HepG2 (cell line): ENCODE measurements around the gene SIVA1. TPM values are rescaled to one million over a fixed set of nuclear protein-coding genes. Genes with fewer than 3 reads are reported as not detected.

Experiments used
- CREBL2 ChIP-seq: sonication (generic); formaldehyde crosslinking; IDR thresholded peaks from 2 replicates; pipeline ENCODE4 v1.8.1; 2023; ENCODE audit warnings: missing genetic modification reagents, mild to moderate bottlenecking, borderline replicate concordance
- ERF ChIP-seq: IDR thresholded peaks from 2 replicates; pipeline ENCODE4 v1.6.1; 2018; ENCODE audit warnings: missing biosample characterization, missing genetic modification reagents
- FOXK2 ChIP-seq: fragments of 450-650 bp; IDR thresholded peaks from 2 replicates; pipeline ENCODE4 v1.6.1; 2016
- FOXO1 ChIP-seq: sonication (generic); formaldehyde crosslinking; IDR thresholded peaks from 2 replicates; pipeline ENCODE4 v1.4.0; 2020; ENCODE audit warnings: missing genetic modification reagents
- GABPB1 ChIP-seq: IDR thresholded peaks from 2 replicates; pipeline ENCODE4 v1.6.1; 2016; ENCODE audit warnings: mild to moderate bottlenecking, missing genetic modification reagents, moderate library complexity, missing compliant biosample characterization
- GLI4 ChIP-seq: sonication (generic); formaldehyde crosslinking; IDR thresholded peaks from 2 replicates; pipeline ENCODE4 v1.5.1; 2020; ENCODE audit warnings: missing genetic modification reagents, mild to moderate bottlenecking, moderate library complexity, borderline replicate concordance
- HDAC1 ChIP-seq: sonication (generic); formaldehyde crosslinking; IDR thresholded peaks from 2 replicates; pipeline ENCODE4 v1.5.1; 2020; ENCODE audit warnings: mild to moderate bottlenecking, missing genetic modification reagents
- HNF4A ChIP-seq: sonication (generic); formaldehyde crosslinking; IDR thresholded peaks from 2 replicates; pipeline ENCODE4 v1.4.0; 2020; ENCODE audit warnings: missing genetic modification reagents
- POLR2AphosphoS2 ChIP-seq: IDR thresholded peaks from 2 replicates; pipeline ENCODE4 v1.6.1; 2011; ENCODE audit warnings: low read depth, low read length, improper control_type of control experiment
- PRPF4 ChIP-seq: fragments of 200-400 bp; formaldehyde crosslinking; IDR thresholded peaks from 2 replicates; pipeline ENCODE4 v1.6.1; 2016; ENCODE audit warnings: low read length, low read depth; ENCODE audit not compliant: poor library complexity, severe bottlenecking
- SMAD3 ChIP-seq: sonication (generic); formaldehyde crosslinking; IDR thresholded peaks from 2 replicates; pipeline ENCODE4 v1.4.0; 2020; ENCODE audit warnings: missing genetic modification reagents
- TAF15 ChIP-seq: fragments of 200-400 bp; formaldehyde crosslinking; IDR thresholded peaks from one replicate; pipeline ENCODE4 v1.6.1; 2018; ENCODE audit warnings: mild to moderate bottlenecking, low read depth, low read length; ENCODE audit not compliant: poor library complexity, severe bottlenecking
- ZC3H4 ChIP-seq: sonication (generic); formaldehyde crosslinking; IDR thresholded peaks from 2 replicates; pipeline ENCODE4 v1.4.0; 2020; ENCODE audit warnings: missing genetic modification reagents, borderline replicate concordance
- ZNF256 ChIP-seq: sonication (generic); formaldehyde crosslinking; conservative IDR thresholded peaks from 2 replicates; pipeline ENCODE4 v1.4.0; 2020; ENCODE audit warnings: missing genetic modification reagents
- ZNF280B ChIP-seq: sonication (generic); formaldehyde crosslinking; IDR thresholded peaks from 2 replicates; pipeline ENCODE4 v1.5.0; 2020; ENCODE audit warnings: missing genetic modification reagents, mild to moderate bottlenecking, borderline replicate concordance
- ZNF569 ChIP-seq: sonication (generic); formaldehyde crosslinking; IDR thresholded peaks from 2 replicates; pipeline ENCODE4 v1.5.0; 2020; ENCODE audit warnings: mild to moderate bottlenecking, missing genetic modification reagents, moderate library complexity, borderline replicate concordance
- ZNF615 ChIP-seq: sonication (generic); formaldehyde crosslinking; IDR thresholded peaks from 2 replicates; pipeline ENCODE4 v1.5.0; 2020; ENCODE audit warnings: mild to moderate bottlenecking, missing genetic modification reagents, borderline replicate concordance
- ZNF841 ChIP-seq: sonication (generic); formaldehyde crosslinking; IDR thresholded peaks from 2 replicates; pipeline ENCODE4 v1.8.1; 2023; ENCODE audit warnings: missing genetic modification reagents, borderline replicate concordance
- polyA plus RNA-seq, 8 experiments: library from polyadenylated mRNA; depleted of rRNA in 3 of 8; stranded (reverse) in 7 of 8; unstranded in 1 of 8; fragments of >200 nt; fragmentation: Illumina TruSeq in 4 of 8; extraction: Trizol in 4 of 8; gene quantifications; 2 replicates each; pipeline versions ENCODE4 v1.2.1 to v1.2.3, GENCODE V29; 2011 to 2016; ENCODE audit warnings: low read depth in 4 of 8, missing spikeins in 1 of 8, mixed read lengths in 1 of 8; ENCODE audit not compliant: insufficient read depth in 1 of 8
- total RNA-seq, 5 experiments: library from RNA; depleted of rRNA; stranded (reverse); fragments of >200 nt; fragmentation: Illumina TruSeq; extraction: Trizol; gene quantifications; 2 replicates each; pipeline ENCODE4 v1.2.3, GENCODE V29; 2016; ENCODE audit warnings: low read depth in 1 of 5
- TF ChIP-seq, protein P1 (sequence below): sonication (generic); formaldehyde crosslinking; IDR thresholded peaks from 2 replicates; pipeline ENCODE4 v1.8.1; 2023; ENCODE audit warnings: mild to moderate bottlenecking, missing genetic modification reagents, borderline replicate concordance
- TF ChIP-seq, protein P2 (sequence below): fragments of 450-650 bp; IDR thresholded peaks from 2 replicates; pipeline ENCODE4 v1.6.1; 2017; ENCODE audit warnings: mild to moderate bottlenecking
- TF ChIP-seq, protein P3 (sequence below): sonication (generic); formaldehyde crosslinking; IDR thresholded peaks from 2 replicates; pipeline ENCODE4 v1.4.0; 2020; ENCODE audit warnings: missing genetic modification reagents, borderline replicate concordance

The SIVA1 gene
- total and polyA plus RNA-seq, 2 of the 13 experiments (the other 11 are each of a cell fraction or from before 2014, with no cell fraction given), result 123 to 186 TPM

DNA sequence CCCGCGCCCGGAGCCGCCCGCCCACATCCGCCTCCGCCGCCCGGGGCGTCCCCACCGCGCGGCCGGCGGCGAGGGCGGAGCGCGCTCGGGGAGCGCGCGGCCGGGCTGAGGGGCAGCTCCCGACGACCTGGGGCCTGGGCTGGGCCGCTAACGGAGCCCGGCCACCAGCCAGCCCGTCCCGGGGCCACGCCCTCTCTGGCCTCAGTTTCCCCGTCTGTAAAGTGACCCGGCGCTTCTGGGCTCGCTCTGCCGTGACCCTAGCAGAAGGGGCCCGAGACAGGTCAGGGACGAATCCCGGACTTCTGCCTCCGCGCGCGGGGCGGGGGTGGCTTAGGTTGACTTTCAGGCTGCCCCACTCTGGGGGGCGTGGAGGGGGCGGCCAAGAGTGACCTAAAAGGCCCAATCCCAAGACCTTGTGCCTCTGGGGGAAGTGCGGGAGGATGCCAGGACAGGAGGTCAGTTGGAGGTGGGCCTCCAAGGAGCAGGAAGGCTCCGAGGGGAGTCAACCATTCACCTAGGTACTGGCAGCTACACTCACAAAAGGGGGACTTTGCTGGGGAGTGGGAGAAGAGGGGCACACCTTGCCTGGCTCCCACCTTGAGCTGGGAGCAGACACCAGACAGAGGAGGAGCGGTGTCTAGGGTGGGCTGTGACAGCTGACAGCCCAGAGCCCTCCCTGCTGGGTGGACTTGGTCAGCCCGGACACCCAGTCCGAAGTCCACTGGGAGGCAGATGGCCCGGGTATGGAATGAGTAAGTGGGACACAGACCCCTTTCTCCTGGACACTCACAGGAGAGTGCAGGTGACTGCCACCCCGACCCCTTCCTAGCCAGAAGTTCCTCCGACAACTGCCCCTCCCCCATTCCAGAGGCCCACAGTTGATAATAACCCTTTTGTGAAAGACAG, 43.1 kb downstream of the SIVA1 start (continued):
- TF ChIP-seq, protein P1, sequence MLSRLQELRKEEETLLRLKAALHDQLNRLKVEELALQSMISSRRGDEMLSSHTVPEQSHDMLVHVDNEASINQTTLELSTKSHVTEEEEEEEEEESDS, result no peak
- TF ChIP-seq HDAC1, result peak; percentile 60
- no peak for TF ChIP-seq GLI4 (CRISPR knock-in tag)
- peak; percentile 52; the same call in 1 of the 2 replicates for TF ChIP-seq GABPB1 (CRISPR knock-in tag)
- no peak for TF ChIP-seq POLR2AphosphoS2
- TF ChIP-seq ZC3H4 (CRISPR knock-in tag), result no peak
- TF ChIP-seq ZNF256 (CRISPR knock-in tag), result no peak
- TF ChIP-seq, protein P2, sequence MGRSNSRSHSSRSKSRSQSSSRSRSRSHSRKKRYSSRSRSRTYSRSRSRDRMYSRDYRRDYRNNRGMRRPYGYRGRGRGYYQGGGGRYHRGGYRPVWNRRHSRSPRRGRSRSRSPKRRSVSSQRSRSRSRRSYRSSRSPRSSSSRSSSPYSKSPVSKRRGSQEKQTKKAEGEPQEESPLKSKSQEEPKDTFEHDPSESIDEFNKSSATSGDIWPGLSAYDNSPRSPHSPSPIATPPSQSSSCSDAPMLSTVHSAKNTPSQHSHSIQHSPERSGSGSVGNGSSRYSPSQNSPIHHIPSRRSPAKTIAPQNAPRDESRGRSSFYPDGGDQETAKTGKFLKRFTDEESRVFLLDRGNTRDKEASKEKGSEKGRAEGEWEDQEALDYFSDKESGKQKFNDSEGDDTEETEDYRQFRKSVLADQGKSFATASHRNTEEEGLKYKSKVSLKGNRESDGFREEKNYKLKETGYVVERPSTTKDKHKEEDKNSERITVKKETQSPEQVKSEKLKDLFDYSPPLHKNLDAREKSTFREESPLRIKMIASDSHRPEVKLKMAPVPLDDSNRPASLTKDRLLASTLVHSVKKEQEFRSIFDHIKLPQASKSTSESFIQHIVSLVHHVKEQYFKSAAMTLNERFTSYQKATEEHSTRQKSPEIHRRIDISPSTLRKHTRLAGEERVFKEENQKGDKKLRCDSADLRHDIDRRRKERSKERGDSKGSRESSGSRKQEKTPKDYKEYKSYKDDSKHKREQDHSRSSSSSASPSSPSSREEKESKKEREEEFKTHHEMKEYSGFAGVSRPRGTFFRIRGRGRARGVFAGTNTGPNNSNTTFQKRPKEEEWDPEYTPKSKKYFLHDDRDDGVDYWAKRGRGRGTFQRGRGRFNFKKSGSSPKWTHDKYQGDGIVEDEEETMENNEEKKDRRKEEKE, result no peak
- TF ChIP-seq CREBL2 (CRISPR knock-in tag), result no peak
- TF ChIP-seq ZNF841 (CRISPR knock-in tag), result no peak
- TF ChIP-seq FOXK2, result no peak
- no peak for TF ChIP-seq ZNF569 (CRISPR knock-in tag)
- no peak for TF ChIP-seq FOXO1 (CRISPR knock-in tag)
- no peak for TF ChIP-seq ZNF615
- TF ChIP-seq TAF15, result no peak
- no peak for TF ChIP-seq SMAD3 (CRISPR knock-in tag)
- peak; percentile 20; the same call in 1 of the 2 replicates for TF ChIP-seq ERF (CRISPR knock-in tag)
- TF ChIP-seq, protein P3, sequence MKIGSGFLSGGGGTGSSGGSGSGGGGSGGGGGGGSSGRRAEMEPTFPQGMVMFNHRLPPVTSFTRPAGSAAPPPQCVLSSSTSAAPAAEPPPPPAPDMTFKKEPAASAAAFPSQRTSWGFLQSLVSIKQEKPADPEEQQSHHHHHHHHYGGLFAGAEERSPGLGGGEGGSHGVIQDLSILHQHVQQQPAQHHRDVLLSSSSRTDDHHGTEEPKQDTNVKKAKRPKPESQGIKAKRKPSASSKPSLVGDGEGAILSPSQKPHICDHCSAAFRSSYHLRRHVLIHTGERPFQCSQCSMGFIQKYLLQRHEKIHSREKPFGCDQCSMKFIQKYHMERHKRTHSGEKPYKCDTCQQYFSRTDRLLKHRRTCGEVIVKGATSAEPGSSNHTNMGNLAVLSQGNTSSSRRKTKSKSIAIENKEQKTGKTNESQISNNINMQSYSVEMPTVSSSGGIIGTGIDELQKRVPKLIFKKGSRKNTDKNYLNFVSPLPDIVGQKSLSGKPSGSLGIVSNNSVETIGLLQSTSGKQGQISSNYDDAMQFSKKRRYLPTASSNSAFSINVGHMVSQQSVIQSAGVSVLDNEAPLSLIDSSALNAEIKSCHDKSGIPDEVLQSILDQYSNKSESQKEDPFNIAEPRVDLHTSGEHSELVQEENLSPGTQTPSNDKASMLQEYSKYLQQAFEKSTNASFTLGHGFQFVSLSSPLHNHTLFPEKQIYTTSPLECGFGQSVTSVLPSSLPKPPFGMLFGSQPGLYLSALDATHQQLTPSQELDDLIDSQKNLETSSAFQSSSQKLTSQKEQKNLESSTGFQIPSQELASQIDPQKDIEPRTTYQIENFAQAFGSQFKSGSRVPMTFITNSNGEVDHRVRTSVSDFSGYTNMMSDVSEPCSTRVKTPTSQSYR (CRISPR knock-in tag), result peak; percentile 91
- TF ChIP-seq HNF4A, result peak; percentile 83
- TF ChIP-seq ZNF280B (CRISPR knock-in tag), result no peak
- TF ChIP-seq PRPF4, result no peak
